ENCODE measurements around the gene RASGRF1. TPM values are rescaled to one million over a fixed set of nuclear protein-coding genes. Genes with fewer than 3 reads are reported as not detected.
A peak's percentile ranks its signal among the peaks of the same experiment; 100 is the strongest.

Gene RASGRF1
- total RNA-seq, 1 experiment from 2014 or later: 0.59 TPM

GRCh38 chr15:78950343-78950742 lies 140.2 kb downstream of the RASGRF1 start:
- CTCF ChIA-PET: interaction anchor here (0.5 kb wide), 1 partner anchor 36 kb away, joined by 4 read pairs; no protein-coding TSS in a partner anchor
- Histone ChIP-seq H3K27ac (ENCODE audit: low read length) (peak overlapping the region; percentile 84), H3K4me1 (ENCODE audit: control insufficient read depth, insufficient read depth, low read length) (peaks cover 43% of the 10 kb centered on the region), H3K4me3 (ENCODE audit: low read depth in 2 of 2, low read length in 2 of 2) (no peak overlapping the region), H3K36me3 (ENCODE audit: control insufficient read depth, insufficient read depth, low read length) (no peaks in the 10 kb centered on the region), H3K27me3 (ENCODE audit: control insufficient read depth, insufficient read depth, low read length) (no peaks in the 10 kb centered on the region), H3K9me3 (ENCODE audit: control insufficient read depth, insufficient read depth, low read depth, low read length) (no peaks in the 10 kb centered on the region)
- BruUV-seq (replicated peaks): no TSS peak
- in situ Hi-C loops (cut with HindIII; ENCODE audit: low pct_unique_long_range_greater_than_20kb, low sequenced_read_pairs): no loop called here
- DNase-seq (ENCODE audit: low read depth, low spot score) (no peak), ATAC-seq (no peak)
- TF ChIP-seq, protein P1, sequence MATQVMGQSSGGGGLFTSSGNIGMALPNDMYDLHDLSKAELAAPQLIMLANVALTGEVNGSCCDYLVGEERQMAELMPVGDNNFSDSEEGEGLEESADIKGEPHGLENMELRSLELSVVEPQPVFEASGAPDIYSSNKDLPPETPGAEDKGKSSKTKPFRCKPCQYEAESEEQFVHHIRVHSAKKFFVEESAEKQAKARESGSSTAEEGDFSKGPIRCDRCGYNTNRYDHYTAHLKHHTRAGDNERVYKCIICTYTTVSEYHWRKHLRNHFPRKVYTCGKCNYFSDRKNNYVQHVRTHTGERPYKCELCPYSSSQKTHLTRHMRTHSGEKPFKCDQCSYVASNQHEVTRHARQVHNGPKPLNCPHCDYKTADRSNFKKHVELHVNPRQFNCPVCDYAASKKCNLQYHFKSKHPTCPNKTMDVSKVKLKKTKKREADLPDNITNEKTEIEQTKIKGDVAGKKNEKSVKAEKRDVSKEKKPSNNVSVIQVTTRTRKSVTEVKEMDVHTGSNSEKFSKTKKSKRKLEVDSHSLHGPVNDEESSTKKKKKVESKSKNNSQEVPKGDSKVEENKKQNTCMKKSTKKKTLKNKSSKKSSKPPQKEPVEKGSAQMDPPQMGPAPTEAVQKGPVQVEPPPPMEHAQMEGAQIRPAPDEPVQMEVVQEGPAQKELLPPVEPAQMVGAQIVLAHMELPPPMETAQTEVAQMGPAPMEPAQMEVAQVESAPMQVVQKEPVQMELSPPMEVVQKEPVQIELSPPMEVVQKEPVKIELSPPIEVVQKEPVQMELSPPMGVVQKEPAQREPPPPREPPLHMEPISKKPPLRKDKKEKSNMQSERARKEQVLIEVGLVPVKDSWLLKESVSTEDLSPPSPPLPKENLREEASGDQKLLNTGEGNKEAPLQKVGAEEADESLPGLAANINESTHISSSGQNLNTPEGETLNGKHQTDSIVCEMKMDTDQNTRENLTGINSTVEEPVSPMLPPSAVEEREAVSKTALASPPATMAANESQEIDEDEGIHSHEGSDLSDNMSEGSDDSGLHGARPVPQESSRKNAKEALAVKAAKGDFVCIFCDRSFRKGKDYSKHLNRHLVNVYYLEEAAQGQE (IDR thresholded peaks at IDR 0.05; ENCODE audit: insufficient read depth in 1 of 2, low read depth in 2 of 2, low read length in 1 of 2): no peak
- TF ChIP-seq, protein P2, sequence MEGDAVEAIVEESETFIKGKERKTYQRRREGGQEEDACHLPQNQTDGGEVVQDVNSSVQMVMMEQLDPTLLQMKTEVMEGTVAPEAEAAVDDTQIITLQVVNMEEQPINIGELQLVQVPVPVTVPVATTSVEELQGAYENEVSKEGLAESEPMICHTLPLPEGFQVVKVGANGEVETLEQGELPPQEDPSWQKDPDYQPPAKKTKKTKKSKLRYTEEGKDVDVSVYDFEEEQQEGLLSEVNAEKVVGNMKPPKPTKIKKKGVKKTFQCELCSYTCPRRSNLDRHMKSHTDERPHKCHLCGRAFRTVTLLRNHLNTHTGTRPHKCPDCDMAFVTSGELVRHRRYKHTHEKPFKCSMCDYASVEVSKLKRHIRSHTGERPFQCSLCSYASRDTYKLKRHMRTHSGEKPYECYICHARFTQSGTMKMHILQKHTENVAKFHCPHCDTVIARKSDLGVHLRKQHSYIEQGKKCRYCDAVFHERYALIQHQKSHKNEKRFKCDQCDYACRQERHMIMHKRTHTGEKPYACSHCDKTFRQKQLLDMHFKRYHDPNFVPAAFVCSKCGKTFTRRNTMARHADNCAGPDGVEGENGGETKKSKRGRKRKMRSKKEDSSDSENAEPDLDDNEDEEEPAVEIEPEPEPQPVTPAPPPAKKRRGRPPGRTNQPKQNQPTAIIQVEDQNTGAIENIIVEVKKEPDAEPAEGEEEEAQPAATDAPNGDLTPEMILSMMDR (IDR thresholded peaks at IDR 0.05): no peak
- TF ChIP-seq TCF7L2 (IDR thresholded peaks at IDR 0.05; ENCODE audit: low read depth, low read length) (no peak), SIN3A (IDR thresholded peaks at IDR 0.05; ENCODE audit: borderline replicate concordance, insufficient read depth, low read depth, low read length) (no peak)
- POLR2A ChIA-PET: no interaction called here
- intact Hi-C loops (cut with micrococcal nuclease; ENCODE audit: unreplicated experiment): no loop called here

- no peak for DNase-seq (ENCODE audit: low read depth, low spot score)
- H3K27ac ChIP-seq (ENCODE audit: low read length): peak overlapping the region; percentile 84; the same call in 1 of the 2 replicates
Measured at GRCh38 chr15:78949461-78949860, 141.1 kb downstream of the RASGRF1 start.

More at GRCh38 chr15:78949461-78949860, 141.1 kb downstream of the RASGRF1 start:
- H3K4me3 ChIP-seq (ENCODE audit: low read depth in 2 of 2, low read length in 2 of 2): no peak overlapping the region
- ATAC-seq: no peak
- ChIA-PET POLR2A (no interaction called here), CTCF (no interaction called here)
- H3K36me3 ChIP-seq (ENCODE audit: control insufficient read depth, insufficient read depth, low read length): no peaks in the 10 kb centered on the region
- H3K9me3 ChIP-seq (ENCODE audit: control insufficient read depth, insufficient read depth, low read depth, low read length): no peaks in the 10 kb centered on the region
- TF ChIP-seq, protein P2 (IDR thresholded peaks at IDR 0.05): no peak
- TF ChIP-seq POLR2AphosphoS5 (IDR thresholded peaks at IDR 0.05; ENCODE audit: low read depth, low read length) (no peak), TCF7L2 (IDR thresholded peaks at IDR 0.05; ENCODE audit: low read depth, low read length) (no peak), SIN3A (IDR thresholded peaks at IDR 0.05; ENCODE audit: borderline replicate concordance, insufficient read depth, low read depth, low read length) (no peak)
- TF ChIP-seq, protein P1 (IDR thresholded peaks at IDR 0.05; ENCODE audit: insufficient read depth in 1 of 2, low read depth in 2 of 2, low read length in 1 of 2): no peak
- H3K27me3 ChIP-seq (ENCODE audit: control insufficient read depth, insufficient read depth, low read length): no peaks in the 10 kb centered on the region
- in situ Hi-C loops (cut with HindIII; ENCODE audit: low pct_unique_long_range_greater_than_20kb, low sequenced_read_pairs): no loop called here
- intact Hi-C loops (cut with micrococcal nuclease; ENCODE audit: unreplicated experiment): no loop called here
- BruUV-seq (replicated peaks): no TSS peak
- H3K4me1 ChIP-seq (ENCODE audit: control insufficient read depth, insufficient read depth, low read length): peaks cover 43% of the 10 kb centered on the region

Measured in Panc1 (cell line).